ENCODE data around the gene ARL3. TPM values are rescaled to one million over a fixed set of nuclear protein-coding genes. Genes with fewer than 3 reads are reported as not detected.

ARL3 gene
- total RNA-seq, 4 donors from 2014 or later = 1.4 to 9.1 (median 2.4) TPM

DNA sequence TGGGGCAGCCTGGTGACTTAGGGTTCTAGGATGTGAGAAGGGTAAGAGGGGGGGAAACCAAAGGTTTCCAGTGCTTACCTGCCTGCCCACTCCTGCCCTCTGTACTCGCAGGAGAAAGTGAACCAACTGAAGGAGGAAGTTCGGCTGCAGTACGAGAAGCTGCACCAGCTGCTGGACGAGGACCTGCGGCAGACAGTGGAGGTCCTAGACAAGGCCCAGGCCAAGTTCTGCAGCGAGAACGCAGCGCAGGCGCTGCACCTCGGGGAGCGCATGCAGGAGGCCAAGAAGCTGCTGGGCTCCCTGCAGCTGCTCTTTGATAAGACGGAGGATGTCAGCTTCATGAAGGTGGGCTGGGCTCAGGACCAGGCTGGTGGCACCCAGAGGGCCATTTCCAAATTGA lies 59.2 kb downstream of the ARL3 start:
- no peak for TF ChIP-seq POLR2A (IDR thresholded peaks at IDR 0.05)
- TF ChIP-seq, protein P1, sequence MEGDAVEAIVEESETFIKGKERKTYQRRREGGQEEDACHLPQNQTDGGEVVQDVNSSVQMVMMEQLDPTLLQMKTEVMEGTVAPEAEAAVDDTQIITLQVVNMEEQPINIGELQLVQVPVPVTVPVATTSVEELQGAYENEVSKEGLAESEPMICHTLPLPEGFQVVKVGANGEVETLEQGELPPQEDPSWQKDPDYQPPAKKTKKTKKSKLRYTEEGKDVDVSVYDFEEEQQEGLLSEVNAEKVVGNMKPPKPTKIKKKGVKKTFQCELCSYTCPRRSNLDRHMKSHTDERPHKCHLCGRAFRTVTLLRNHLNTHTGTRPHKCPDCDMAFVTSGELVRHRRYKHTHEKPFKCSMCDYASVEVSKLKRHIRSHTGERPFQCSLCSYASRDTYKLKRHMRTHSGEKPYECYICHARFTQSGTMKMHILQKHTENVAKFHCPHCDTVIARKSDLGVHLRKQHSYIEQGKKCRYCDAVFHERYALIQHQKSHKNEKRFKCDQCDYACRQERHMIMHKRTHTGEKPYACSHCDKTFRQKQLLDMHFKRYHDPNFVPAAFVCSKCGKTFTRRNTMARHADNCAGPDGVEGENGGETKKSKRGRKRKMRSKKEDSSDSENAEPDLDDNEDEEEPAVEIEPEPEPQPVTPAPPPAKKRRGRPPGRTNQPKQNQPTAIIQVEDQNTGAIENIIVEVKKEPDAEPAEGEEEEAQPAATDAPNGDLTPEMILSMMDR (IDR thresholded peaks at IDR 0.05) = no peak
- H3K27me3 ChIP-seq = no peaks in the 10 kb centered on the region
- no peak for DNase-seq
- peaks cover 0 to 65% (median 0%) of the 10 kb centered on the region in 3 donors for H3K36me3 ChIP-seq
- peaks cover 9 to 73% (median 35%) of the 10 kb centered on the region in 4 donors for H3K4me1 ChIP-seq
- H3K27ac ChIP-seq = no peak overlapping the region
- no peaks in the 10 kb centered on the region for H3K9me3 ChIP-seq
- no peak overlapping the region for H3K4me3 ChIP-seq

DNA sequence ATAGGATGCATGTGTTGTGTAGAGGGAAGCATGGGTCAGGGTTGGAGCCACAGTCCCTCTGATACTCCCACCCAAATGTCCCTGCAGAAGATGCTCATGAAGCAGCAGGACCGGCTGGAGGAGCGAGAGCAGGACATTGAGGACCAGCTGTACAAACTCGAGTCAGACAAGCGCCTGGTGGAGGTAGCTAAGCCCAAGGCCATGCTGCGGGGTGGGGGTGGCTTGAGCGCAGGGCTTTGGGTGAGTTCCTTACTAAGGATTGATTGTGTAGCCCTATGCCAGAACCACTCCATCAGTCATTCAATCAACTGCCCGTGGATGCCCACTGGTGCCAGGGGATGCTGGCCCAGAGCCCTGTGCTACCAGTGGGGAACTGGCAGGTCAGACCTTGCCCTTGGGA lies 59.6 kb downstream of the ARL3 start:
- Histone ChIP-seq H3K4me3 (no peak overlapping the region), H3K4me1 (peaks cover 9 to 76% (median 37%) of the 10 kb centered on the region in 4 donors), H3K27ac (no peak overlapping the region), H3K27me3 (no peaks in the 10 kb centered on the region), H3K36me3 (peaks cover 0 to 65% (median 0%) of the 10 kb centered on the region in 3 donors), H3K9me3 (no peaks in the 10 kb centered on the region)
- DNase-seq = no peak
- no peak for TF ChIP-seq POLR2A (IDR thresholded peaks at IDR 0.05)

DNA sequence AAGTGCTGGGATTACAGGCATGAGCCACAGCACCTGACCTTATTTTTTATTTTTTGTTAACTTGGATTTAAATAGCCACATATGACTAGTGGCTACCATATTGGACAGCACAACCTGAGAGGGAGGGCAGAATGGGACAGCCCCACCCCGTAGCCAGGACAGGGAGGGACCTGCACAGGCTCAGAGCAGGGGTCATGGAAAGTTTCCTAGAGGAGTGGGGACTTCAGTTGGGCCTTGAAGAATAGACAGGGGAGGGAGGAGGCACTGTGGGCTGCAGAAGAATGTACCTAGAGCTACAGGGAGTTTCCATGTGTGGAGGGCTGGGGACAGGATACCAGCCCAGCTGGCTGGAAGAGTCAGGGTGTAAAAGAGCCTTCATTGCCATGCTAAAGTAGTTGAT lies 61.1 kb downstream of the ARL3 start:
- TF ChIP-seq, protein P1 (IDR thresholded peaks at IDR 0.05) = no peak
- TF ChIP-seq POLR2A (IDR thresholded peaks at IDR 0.05) = no peak
- H3K4me3 ChIP-seq = no peak overlapping the region
- no peaks in the 10 kb centered on the region for H3K27me3 ChIP-seq
- H3K36me3 ChIP-seq = peaks cover 0 to 62% (median 0%) of the 10 kb centered on the region in 3 donors
- peaks cover 13 to 83% (median 51%) of the 10 kb centered on the region in 4 donors for H3K4me1 ChIP-seq
- no peak for DNase-seq
- H3K27ac ChIP-seq = peak overlapping the region in 3 of 4 donors; percentile 2 to 100 (median 17)
- no peaks in the 10 kb centered on the region for H3K9me3 ChIP-seq

DNA sequence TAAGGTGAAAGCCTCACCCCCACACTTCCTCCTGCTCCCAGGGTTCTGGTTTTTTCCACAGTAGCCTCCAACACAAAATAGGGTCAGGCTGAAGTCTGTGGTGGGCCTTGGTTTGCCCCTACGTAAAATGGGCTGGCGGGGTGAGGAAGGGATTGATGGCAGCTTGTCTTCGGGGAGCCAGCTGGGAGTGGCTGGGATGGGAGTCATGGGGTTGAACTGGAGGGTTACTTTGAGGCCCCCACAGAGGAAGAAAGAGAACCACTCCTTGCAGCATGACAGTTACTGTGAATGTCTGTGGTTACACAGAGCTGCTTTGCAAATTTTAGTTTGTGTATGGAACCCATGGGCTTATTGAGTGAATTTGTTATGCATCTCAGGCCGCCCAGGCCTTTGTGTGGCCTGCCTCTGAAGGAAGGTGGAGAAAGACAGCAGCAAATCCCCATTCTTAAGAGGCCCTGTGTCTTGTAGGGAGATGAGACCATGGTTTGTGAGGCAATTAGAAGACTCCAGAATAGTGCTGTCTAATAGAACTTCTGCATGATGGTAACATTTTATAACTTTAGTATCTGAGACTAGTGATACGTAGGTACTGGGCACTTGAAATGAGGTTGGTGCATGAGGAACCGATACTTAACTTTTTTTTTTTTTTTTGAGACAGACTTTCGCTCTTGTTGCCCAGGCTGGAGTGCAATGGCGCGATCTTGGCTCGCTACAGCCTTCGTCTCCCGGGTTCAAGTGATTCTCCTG lies 61.9 kb downstream of the ARL3 start:
- Histone ChIP-seq H3K36me3 (peaks cover 0 to 55% (median 0%) of the 10 kb centered on the region in 3 donors), H3K27ac (peak overlapping the region; percentile 98 to 100 (median 100)), H3K4me1 (peaks cover 15 to 83% (median 55%) of the 10 kb centered on the region in 4 donors), H3K4me3 (no peak overlapping the region), H3K9me3 (no peaks in the 10 kb centered on the region), H3K27me3 (no peaks in the 10 kb centered on the region)
- peak in 1 of 3 donors; percentile 44 for DNase-seq
- TF ChIP-seq, protein P1 (IDR thresholded peaks at IDR 0.05) = no peak
- no peak for TF ChIP-seq POLR2A (IDR thresholded peaks at IDR 0.05)

GRCh38 chr10:102651455-102652169 lies 62.6 kb downstream of the ARL3 start:
- TF ChIP-seq, protein P1 (IDR thresholded peaks at IDR 0.05) = no peak
- no peak for TF ChIP-seq POLR2A (IDR thresholded peaks at IDR 0.05)
- Histone ChIP-seq H3K27ac (peak overlapping the region; percentile 98 to 100 (median 100)), H3K36me3 (peaks cover 0 to 48% (median 0%) of the 10 kb centered on the region in 3 donors), H3K9me3 (no peaks in the 10 kb centered on the region), H3K27me3 (no peaks in the 10 kb centered on the region), H3K4me1 (peaks cover 16 to 83% (median 61%) of the 10 kb centered on the region in 4 donors), H3K4me3 (peak overlapping the region in 1 of 4 donors; percentile 22)
- DNase-seq = no peak

All from Peyer's patch (tissue), 4 donors.